OCI-LY1 (cell line): ENCODE data around the gene PKD1L1.
A peak's percentile ranks its signal among the peaks of the same experiment; 100 is the strongest.

ENCODE experiments used
- H2AFZ ChIP-seq: fragments of 200-600 bp; sonication (generic), shearing (Covaris generic); 2 replicates; pipeline ENCODE4 v1.6.0; 2014; ENCODE audit warnings: antibody characterized with exemption, mild to moderate bottlenecking, low read length
- H3F3A ChIP-seq: fragments of 200-600 bp; sonication (generic), shearing (Covaris generic); 2 replicates; pipeline ENCODE4 v1.6.0; 2014; ENCODE audit warnings: mild to moderate bottlenecking, antibody characterized with exemption, low read length, moderate library complexity; ENCODE audit not compliant: insufficient read depth
- H3K27ac ChIP-seq: fragments of 200-600 bp; sonication (generic); 2 replicates; pipeline ENCODE4 v1.5.1; 2014; ENCODE audit warnings: low read length, mixed run types, mild to moderate bottlenecking, low read depth; ENCODE audit not compliant: poor library complexity, severe bottlenecking
- H3K27me3 ChIP-seq: fragments of 200-600 bp; sonication (generic); 2 replicates; pipeline ENCODE4 v1.6.0; 2014; ENCODE audit warnings: antibody characterized with exemption, mild to moderate bottlenecking, low read length, moderate library complexity; ENCODE audit not compliant: insufficient read depth
- H3K36me3 ChIP-seq: fragments of 200-600 bp; sonication (generic); 2 replicates; pipeline ENCODE4 v1.6.1; 2014; ENCODE audit warnings: mild to moderate bottlenecking, antibody characterized with exemption, low read length, moderate library complexity, mixed read lengths; ENCODE audit not compliant: insufficient read depth
- H3K4me1 ChIP-seq: fragments of 200-600 bp; sonication (generic); 2 replicates; pipeline ENCODE4 v1.5.1; 2014; ENCODE audit warnings: mild to moderate bottlenecking, low read length, moderate library complexity; ENCODE audit not compliant: insufficient read depth, severe bottlenecking
- H3K4me2 ChIP-seq: fragments of 200-600 bp; sonication (generic), shearing (Covaris generic); 2 replicates; pipeline ENCODE4 v1.6.1; 2014; ENCODE audit warnings: low read length
- H3K4me3 ChIP-seq: fragments of 200-600 bp; sonication (generic); 2 replicates; pipeline ENCODE4 v1.5.1; 2014; ENCODE audit warnings: low read length, low read depth, mild to moderate bottlenecking, mixed read lengths; ENCODE audit not compliant: poor library complexity, severe bottlenecking
- H3K79me2 ChIP-seq: fragments of 200-600 bp; shearing (Covaris generic); 2 replicates; pipeline ENCODE4 v1.6.1; 2016; ENCODE audit warnings: mixed run types, low read length, mixed read lengths; ENCODE audit not compliant: insufficient read depth
- H3K9ac ChIP-seq: fragments of 200-600 bp; sonication (generic), shearing (Covaris generic); 2 replicates; pipeline ENCODE4 v1.6.1; 2014; ENCODE audit warnings: mild to moderate bottlenecking, low read length, mixed read lengths
- H3K9me2 ChIP-seq: fragments of 200-600 bp; sonication (generic), shearing (Covaris generic); 2 replicates; pipeline ENCODE4 v1.6.1; 2014; ENCODE audit warnings: low read depth, mild to moderate bottlenecking, low read length, mixed read lengths
- H3K9me3 ChIP-seq: fragments of 200-600 bp; shearing (Covaris generic); 2 replicates; pipeline ENCODE4 v1.6.1; 2014; ENCODE audit warnings: low read length, mixed read lengths
- H4K20me1 ChIP-seq: fragments of 200-600 bp; sonication (generic), shearing (Covaris generic); 2 replicates; pipeline ENCODE4 v1.6.0; 2016; ENCODE audit warnings: mild to moderate bottlenecking, low read length; ENCODE audit not compliant: insufficient read depth
- CTCF ChIP-seq: fragments of 200-600 bp; sonication (generic), shearing (Covaris generic); IDR thresholded peaks from 2 replicates; pipeline ENCODE4 v1.5.1; 2017; ENCODE audit warnings: mild to moderate bottlenecking, antibody characterized with exemption, low read length, moderate library complexity, mixed read lengths
- EZH2 ChIP-seq: fragments of 200-600 bp; sonication (generic), shearing (Covaris generic); IDR thresholded peaks from 2 replicates; pipeline ENCODE4 v1.8.0; 2017; ENCODE audit warnings: borderline replicate concordance, mixed run types, mild to moderate bottlenecking, antibody characterized with exemption, low read length, moderate library complexity, mixed read lengths

The PKD1L1 gene

GRCh38 chr7:47979145-47979831 lies 31.0 kb upstream of the PKD1L1 start, which contains the start of gene HUS1:
TSS of gene HUS1 (minus strand) at chr7:47979615. CDS start at chr7:47979519, 96 bp downstream.
- H4K20me1 ChIP-seq, result no peaks in the 10 kb centered on the region
- no peaks in the 10 kb centered on the region for H3K9me3 ChIP-seq
- H3K9ac ChIP-seq, result peak within 1 kb of the TSS; percentile 94
- peaks cover 23% of the 10 kb centered on the region for H3K4me1 ChIP-seq
- peak within 1 kb of the TSS; percentile 86 for H2AFZ ChIP-seq
- 0 out of 2 replicates have a peak, but pooled peaks cover 5% of the 10 kb centered on the region for H3F3A ChIP-seq
- H3K4me2 ChIP-seq, result peak within 1 kb of the TSS; percentile 94
- H3K4me3 ChIP-seq, result peak within 1 kb of the TSS; percentile 78
- no peaks in the 10 kb centered on the region for H3K27me3 ChIP-seq
- H3K27ac ChIP-seq, result peak within 1 kb of the TSS; percentile 87
- H3K79me2 ChIP-seq, result no peaks in the 10 kb centered on the region
- H3K9me2 ChIP-seq, result no peaks in the 10 kb centered on the region
- TF ChIP-seq EZH2 (no peak), CTCF (no peak)
- peaks cover 41% of the 10 kb centered on the region for H3K36me3 ChIP-seq

GRCh38 chr7:47978790-47979144 lies 30.5 kb upstream of the PKD1L1 start:
- no peak for TF ChIP-seq CTCF
- TF ChIP-seq EZH2, result no peak
- peaks cover 46% of the 10 kb centered on the region for H3K36me3 ChIP-seq
- H3K27me3 ChIP-seq, result no peaks in the 10 kb centered on the region
- H3K4me3 ChIP-seq, result peak overlapping the region; percentile 78
- peaks cover 23% of the 10 kb centered on the region for H3K4me1 ChIP-seq
- no peaks in the 10 kb centered on the region for H3K9me2 ChIP-seq
- peak overlapping the region; percentile 87 for H3K27ac ChIP-seq
- H3K4me2 ChIP-seq, result peak overlapping the region; percentile 94
- H3K9ac ChIP-seq, result peak overlapping the region; percentile 94
- no peak overlapping the region for H2AFZ ChIP-seq
- H3K79me2 ChIP-seq, result no peaks in the 10 kb centered on the region
- no peaks in the 10 kb centered on the region for H3K9me3 ChIP-seq
- 0 out of 2 replicates have a peak, but pooled peaks cover 5% of the 10 kb centered on the region for H3F3A ChIP-seq
- no peaks in the 10 kb centered on the region for H4K20me1 ChIP-seq

GRCh38 chr7:47973739-47974138 lies 25.5 kb upstream of the PKD1L1 start:
- no peaks in the 10 kb centered on the region for H3K27me3 ChIP-seq
- no peak overlapping the region for H3K4me3 ChIP-seq
- no peak overlapping the region for H2AFZ ChIP-seq
- H3K79me2 ChIP-seq, result no peaks in the 10 kb centered on the region
- no peaks in the 10 kb centered on the region for H3K9me3 ChIP-seq
- peaks cover 74% of the 10 kb centered on the region for H3K36me3 ChIP-seq
- no peaks in the 10 kb centered on the region for H4K20me1 ChIP-seq
- H3K4me1 ChIP-seq, result peaks cover 9% of the 10 kb centered on the region
- TF ChIP-seq CTCF (no peak), EZH2 (no peak)
- no peaks in the 10 kb centered on the region for H3K9me2 ChIP-seq
- no peak overlapping the region for H3K27ac ChIP-seq
- no peaks in the 10 kb centered on the region for H3F3A ChIP-seq
- H3K4me2 ChIP-seq, result no peak overlapping the region
- no peak overlapping the region for H3K9ac ChIP-seq
